Left renal pelvis (tissue), 4 donors: Measurements from ENCODE around the gene OR4F6. TPM values are rescaled to one million over a fixed set of nuclear protein-coding genes. Genes with fewer than 3 reads are reported as not detected.
"Not testable (repeated sequence)": the region's sequence is repeated elsewhere in the genome, so short reads cannot be mapped to it uniquely, and the experiment has no call there.

Experiments used
- DNase-seq, 4 donors: peaks; one replicate each; pipeline ENCODE4 v3.0.0-alpha.2; 2013; ENCODE audit warnings: low read depth in 4 of 4, low spot score in 3 of 4
- polyA plus RNA-seq, 4 donors: library from polyadenylated mRNA; unstranded; fragments of 120-200 nt; gene quantifications; one replicate each; pipeline ENCODE4 v1.2.1, GENCODE V29; 2013; ENCODE audit not compliant: insufficient read length in 4 of 4

The OR4F6 gene, protein sequence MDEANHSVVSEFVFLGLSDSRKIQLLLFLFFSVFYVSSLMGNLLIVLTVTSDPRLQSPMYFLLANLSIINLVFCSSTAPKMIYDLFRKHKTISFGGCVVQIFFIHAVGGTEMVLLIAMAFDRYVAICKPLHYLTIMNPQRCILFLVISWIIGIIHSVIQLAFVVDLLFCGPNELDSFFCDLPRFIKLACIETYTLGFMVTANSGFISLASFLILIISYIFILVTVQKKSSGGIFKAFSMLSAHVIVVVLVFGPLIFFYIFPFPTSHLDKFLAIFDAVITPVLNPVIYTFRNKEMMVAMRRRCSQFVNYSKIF
- polyA plus RNA-seq: not detected

- DNase-seq: no peak
These were observed at the start of gene OR4F6 for GRCh38 chr15:101803209-101803608. Gene OR4F6, plus strand, starts transcription at chr15:101803509. Its CDS starts 2,211 bp downstream, at chr15:101805720.

DNA sequence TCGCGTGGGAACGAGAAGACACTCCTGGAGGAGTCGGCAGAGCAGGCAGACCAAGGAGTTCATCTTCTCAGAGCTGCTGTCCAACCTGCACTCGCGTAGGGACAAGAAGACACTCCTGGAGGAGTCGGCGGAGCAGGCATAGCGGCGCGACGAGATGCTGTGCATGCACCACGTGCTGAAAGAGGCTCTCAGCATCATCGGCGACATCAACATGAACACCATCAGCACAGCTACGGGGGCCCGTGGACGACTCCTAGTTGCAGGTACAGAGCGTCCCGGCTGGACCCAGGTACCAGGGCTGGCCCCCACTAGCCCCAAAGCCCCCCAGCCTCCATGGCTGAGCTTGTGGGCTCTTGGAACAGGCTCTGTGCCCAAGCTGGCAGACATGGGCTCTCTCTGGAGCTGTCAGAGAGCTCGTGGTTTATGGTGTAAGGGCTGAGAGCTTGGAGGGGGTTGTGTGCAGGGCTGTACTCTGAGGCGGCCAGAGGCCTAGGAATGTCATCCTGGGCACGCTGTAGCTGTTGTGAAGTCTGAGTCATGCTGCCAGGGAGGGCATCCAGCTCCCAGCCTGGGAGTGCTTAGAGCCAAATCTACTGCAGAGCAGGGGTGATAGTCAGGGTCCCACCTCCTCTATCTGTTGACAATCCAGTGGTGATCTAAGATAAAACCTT lies 38.5 kb upstream of the OR4F6 start:
- DNase-seq: not testable (repeated sequence)

DNA sequence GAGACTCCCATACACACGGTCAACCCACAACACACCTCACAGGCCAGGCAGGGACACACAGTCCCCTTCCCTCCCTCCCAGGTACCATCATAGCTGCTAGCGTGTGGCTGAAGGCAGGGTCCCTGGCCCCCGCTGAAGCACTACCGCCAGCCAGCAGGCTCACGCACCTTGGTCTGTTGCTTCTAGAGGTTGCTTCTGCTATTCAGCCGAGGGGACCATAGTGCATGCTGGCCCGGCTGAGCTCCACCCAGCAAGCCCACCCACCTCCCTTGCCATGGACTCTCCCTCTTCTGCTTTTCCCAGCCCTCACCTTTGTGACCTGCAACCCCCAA lies 38.0 kb upstream of the OR4F6 start:
- not testable (repeated sequence) for DNase-seq

- DNase-seq: no peak
These were observed 37.4 kb upstream of the OR4F6 start for GRCh38 chr15:101765772-101766456.

DNA sequence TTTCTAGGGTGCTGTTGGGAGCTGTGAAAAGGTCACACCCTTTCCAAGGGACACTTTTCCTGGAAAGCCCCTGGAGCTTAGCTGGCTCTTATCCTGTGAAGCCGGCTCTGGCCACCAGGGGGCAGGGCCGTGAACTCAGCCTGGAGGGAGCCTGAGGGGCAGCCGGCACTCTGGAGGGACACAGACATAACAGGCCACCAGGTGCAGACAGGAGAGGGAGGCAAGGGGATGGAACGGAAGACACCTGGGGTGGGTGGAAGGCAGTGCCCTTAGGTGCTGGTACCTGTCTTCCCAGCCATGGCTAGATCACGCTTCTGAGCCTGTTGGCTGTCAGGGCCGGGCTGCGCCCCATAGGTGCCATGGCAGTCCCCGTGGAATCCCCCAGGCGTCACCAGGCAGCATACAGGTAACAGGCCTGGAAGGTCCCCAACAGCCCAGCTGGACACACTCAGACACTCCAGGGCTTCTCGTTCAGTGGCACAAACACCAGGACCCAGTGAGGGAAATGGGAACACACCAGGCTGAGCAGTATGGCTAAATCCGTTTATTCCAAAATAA lies 36.1 kb upstream of the OR4F6 start:
- not testable (repeated sequence) for DNase-seq

DNA sequence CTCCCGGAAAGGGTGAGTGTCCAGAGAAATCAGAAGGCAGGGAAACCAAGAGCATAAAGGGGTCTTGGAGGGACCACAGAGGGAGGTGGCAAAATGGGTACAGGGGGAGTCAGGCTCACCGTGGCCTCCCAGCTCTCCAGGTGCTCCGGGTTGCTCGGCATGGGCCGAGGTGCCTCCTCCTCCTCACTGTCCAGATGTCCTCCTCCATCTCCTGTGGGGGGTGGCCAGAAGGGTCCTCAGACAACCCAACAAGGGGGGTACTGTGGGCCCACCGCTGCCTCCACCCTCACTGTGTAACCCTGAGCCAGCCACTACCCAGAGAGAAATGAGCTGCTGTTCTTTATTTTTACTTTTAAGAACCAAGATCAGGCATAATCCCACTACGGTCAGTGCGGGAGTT lies 30.4 kb upstream of the OR4F6 start:
- no peak for DNase-seq

- no peak for DNase-seq
These were observed 29.7 kb upstream of the OR4F6 start for GRCh38 chr15:101773496-101774100.

GRCh38 chr15:101775136-101775535 lies 28.2 kb upstream of the OR4F6 start:
- DNase-seq: no peak

DNA sequence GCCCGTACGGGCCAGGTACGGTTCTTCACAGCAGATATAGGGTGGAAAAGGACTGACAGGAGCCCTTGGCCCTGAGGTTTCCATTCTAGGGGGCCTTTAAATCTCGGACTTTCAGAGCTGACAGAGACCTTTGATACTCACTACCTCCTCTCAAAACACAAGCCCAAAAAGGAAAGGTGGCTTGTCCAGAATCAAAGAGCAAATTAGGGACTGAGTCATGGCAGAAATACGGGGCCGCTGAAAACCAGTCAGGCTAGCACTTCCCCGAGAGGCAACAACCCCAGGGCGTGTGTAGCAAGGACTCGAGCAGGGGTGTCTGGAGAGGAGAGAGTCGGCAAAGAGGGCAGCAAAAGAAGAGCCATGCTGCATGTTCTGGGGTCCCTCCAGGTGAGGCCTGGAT lies 24.7 kb upstream of the OR4F6 start:
- DNase-seq: not testable (repeated sequence)

DNA sequence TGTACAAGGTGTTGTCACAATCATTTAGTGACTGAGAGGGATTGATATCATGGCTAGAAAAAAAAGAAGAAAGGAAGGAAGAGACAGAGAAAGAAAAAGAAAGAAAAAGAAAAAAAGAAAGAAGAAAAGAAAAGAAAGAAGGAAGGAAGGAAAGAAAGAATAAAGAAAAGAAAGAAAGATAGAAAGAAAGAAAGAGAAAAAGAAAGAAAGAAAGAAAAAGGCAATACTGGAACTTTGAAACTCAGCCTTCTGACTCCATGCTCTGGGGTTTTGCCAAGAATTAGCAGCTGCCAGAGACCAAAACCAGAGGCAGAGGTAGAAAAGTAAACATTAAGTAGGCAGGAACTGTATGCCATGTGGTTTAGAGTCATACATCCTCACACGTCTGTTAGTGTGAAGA lies 23.1 kb upstream of the OR4F6 start:
- DNase-seq: not testable (repeated sequence)

DNA sequence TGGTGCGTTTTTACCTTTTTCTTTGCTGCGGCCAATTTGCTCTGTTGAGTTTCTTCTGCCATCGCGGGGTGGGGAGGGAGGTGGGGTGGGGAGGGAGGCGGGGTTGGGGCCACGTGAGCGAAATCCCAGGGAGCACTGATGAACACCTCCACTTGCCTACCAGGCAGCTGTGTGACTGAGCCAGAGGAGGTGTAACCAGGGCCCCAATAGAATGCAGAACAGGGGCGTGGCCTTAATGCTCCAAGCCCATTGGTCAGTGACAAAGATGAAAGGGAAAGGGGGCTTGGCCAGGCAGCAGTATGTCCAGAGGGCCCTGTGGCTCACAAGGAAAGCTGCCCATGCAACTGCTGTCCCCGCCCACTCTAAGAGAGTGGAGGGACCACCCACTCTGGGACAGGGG lies 21.4 kb upstream of the OR4F6 start:
- no peak for DNase-seq

GRCh38 chr15:101784644-101785043 lies 18.7 kb upstream of the OR4F6 start:
- DNase-seq: no peak

GRCh38 chr15:101786422-101786821 lies 16.9 kb upstream of the OR4F6 start:
- not testable (repeated sequence) for DNase-seq

GRCh38 chr15:101788001-101788400 lies 15.3 kb upstream of the OR4F6 start:
- DNase-seq: not testable (repeated sequence)

DNA sequence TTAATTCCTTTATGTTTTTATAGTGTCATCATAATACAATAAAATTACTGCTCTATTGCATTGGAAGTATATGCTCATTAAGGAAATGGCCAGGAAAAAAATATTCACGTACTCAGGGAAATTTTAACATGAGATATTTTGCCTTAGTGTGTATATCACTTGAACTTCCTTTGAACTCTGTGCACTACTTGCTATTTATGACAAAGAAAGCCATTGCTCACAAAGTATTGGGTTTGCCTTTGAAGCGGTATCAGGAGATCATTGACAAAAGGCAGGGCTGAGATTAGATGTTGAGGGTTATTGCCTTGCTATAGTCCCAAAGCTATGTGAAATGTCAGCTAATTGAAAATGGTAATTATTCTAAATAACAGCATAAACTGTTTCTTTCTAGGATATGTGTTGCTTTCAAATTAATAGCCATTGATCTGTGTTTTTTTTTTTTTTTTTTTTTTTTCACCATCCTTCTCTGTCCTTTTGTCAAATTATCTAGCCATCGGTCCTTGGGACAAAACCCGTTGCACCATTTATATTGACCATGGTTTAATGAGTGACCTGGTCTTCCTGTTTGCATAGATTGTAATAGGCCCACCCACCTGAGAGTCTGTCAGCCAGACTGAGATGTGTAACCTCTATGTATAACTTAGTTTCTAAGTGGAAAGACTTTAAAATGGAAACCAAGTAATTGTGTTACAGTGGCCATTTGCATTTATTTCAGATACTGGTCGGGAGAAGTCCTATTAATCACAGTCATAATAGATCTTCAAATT lies 14.6 kb upstream of the OR4F6 start:
- DNase-seq: not testable (repeated sequence)

GRCh38 chr15:101790748-101791147 lies 12.6 kb upstream of the OR4F6 start:
- not testable (repeated sequence) for DNase-seq

DNA sequence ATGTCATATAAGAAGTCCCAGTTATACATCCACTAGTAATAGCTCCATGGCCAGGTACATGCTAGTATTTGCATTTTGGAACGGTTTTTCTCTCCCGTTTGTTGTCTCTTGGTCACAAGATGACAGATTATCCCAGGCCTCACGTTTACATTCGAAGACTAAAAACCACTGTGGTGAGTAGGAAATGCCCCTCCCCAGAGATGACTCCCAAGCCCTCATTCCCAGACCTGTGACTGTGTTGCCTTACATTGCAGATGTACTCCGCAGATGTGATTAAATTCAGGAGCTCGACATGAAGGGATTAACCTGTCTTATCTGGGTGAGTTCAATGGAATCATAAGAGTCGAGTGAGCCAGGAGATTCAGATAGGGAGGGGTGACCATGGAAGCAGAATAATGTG lies 9.3 kb upstream of the OR4F6 start:
- not testable (repeated sequence) for DNase-seq

DNA sequence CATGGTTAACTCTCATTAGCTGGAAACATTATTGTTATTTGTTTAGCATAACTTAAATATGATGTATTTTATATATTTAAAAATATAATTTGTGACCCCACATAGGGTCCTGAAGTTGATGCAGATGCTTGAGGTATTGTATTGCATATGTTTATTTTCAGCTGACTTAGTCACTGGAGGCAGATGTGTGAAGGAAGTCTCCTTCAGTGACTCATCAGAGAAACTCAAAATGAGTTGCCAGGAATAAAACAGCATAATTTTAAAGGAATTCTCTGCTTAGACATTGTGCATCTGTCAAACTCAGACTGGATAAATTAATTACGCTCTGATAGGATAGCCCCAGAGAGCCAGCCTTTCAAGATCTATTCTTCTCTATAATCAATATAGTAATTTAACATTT lies 7.9 kb upstream of the OR4F6 start:
- DNase-seq: no peak

DNA sequence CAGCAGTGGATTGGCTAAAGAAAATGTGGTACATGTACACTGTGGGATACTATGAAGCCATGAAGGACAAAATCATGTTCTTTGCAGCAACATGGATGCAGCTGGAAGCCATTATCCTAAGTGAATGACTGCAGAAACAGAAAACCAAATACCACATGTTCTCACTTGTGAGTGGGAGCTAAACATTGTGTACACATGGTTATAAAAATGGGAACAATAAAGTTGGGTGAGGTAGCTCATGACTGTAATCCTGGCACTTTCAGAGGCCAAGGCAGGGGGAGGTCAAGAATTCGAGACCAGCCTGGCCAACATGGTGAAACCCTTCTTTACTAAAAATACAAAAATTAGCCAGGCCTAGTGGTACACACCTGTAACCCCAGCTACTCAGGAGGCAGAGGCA lies 3.6 kb upstream of the OR4F6 start:
- no peak for DNase-seq

DNA sequence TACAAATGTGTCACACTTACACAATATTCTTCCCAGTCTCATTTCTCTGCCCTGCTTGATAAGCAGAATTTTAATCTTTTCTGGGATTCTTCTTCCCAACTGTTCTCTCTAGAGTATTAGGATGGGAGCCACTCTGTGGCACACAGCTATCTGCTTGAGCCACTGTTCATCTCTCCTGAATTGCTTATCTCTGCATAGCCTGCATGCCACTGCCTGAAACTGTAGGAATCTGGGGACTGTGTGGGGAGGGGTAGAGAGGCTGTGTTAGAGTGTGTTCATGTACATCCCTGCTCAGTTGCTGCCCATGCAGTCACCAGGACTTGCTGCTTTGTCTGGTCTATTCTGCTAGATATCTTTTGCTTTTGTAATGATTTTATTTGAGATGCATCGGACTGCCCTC lies 2.3 kb upstream of the OR4F6 start:
- DNase-seq: no peak
